HK-2 (cell line): ENCODE results near the gene ATP6V1B1.

Source experiments
- DNase-seq: peaks from one replicate; pipeline ENCODE4 v3.0.0-alpha.2; 2018; ENCODE audit not compliant: unreplicated experiment

The ATP6V1B1 gene

DNA sequence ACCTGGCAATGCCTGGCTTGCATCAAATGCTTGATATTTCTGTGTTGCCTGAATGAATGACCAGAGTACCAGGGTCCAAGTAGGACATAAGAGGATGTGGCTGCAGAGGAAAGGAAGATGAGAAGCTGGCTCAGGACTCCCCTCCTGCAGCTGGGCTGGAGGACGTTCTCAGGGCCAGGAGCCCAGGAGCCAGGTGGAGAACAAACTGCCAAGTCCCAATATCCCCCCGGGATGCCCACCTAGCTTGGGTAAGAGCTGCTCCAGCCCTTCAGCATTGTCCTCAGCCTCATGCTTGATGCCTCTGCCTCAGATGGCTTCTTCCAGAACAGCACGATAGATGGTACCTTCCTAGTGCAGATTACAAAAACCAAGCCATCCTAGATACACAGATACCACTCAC lies 8.6 kb upstream of the ATP6V1B1 start:
- no peak for DNase-seq

DNA sequence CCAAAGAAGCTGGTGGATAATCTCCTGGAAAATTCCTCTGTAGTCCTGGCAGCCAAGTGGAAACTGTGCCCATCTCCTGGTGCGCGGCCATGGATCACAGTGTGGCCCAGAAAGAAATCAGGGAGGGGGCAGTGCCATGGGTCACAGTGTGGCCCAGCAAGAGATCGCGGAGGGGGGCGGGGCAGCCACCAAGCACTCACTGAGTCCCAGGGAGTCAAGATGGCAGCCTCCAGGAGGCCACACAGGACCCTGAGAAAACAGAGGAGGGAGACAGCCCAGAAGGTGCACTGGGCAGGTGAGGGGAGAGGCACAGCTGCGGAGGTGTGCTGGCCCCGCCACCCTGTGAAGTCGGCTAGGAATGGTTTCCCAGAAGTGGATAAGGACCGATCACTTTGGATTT lies 8.1 kb upstream of the ATP6V1B1 start:
- no peak for DNase-seq

DNA sequence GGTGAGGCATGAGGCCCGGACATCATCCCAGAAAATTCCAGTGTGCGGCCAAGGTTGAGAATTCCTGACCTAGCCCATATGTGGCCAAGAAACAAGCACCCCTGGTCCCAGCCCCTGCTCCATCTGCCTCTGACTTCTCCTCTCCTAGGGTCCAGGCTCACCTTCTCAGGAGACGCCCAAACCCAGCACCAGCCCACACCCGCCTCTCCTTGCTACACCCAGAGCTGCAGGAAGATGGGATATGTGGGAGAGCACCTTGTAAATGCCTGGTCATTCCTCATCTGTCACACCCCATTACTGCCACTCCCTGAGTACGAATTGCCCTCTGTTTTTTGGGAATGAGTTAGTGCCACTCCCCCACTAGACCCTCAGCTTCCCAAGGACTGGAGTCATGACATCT lies 7.3 kb upstream of the ATP6V1B1 start:
- no peak for DNase-seq

DNA sequence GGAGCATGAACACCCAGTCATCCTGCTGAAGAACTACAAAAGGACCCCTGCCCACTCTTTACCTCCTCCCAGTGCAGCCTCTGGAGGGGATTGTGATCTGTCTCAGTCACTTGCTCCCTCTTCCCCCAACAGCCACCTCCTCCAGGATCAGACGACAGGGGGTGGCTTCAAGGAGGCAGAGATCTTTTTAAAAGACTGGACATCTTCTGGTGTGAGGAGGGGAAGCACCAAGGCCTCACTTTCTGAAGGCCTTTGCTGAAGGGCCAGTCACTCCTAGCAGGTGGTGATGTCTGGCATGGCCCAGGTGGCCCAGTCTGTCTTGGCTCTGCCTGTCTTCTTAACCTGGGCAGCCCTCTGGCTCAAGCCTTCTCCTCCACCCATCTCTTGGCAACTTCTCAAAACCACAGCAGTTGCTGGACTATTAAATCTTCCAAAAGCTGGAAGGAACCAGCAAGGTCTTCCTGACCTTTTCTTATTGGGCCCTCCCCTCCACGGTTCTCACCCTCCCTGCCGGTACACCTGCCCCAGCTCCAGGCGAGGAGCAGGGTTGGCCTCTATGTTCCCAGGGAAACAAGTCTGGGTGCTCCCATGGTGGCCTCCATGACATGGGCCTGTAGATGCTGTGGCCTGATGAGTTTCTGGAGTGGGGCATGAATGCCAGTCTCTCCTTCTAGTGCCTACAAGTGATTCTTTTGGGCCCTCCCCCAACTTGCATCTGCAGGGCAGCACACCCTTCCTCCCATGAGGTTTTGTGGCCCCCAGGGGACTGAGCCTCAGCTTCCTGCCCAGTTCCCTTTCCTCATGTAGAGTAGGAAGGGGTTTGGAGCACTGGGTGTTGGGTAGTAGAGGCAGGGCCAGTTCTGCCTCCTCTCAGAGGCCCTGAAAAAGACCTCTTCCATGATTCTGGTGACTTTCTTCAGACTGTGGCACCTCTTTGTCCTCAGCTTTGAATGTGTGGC lies 5.0 kb upstream of the ATP6V1B1 start:
- no peak for DNase-seq

DNA sequence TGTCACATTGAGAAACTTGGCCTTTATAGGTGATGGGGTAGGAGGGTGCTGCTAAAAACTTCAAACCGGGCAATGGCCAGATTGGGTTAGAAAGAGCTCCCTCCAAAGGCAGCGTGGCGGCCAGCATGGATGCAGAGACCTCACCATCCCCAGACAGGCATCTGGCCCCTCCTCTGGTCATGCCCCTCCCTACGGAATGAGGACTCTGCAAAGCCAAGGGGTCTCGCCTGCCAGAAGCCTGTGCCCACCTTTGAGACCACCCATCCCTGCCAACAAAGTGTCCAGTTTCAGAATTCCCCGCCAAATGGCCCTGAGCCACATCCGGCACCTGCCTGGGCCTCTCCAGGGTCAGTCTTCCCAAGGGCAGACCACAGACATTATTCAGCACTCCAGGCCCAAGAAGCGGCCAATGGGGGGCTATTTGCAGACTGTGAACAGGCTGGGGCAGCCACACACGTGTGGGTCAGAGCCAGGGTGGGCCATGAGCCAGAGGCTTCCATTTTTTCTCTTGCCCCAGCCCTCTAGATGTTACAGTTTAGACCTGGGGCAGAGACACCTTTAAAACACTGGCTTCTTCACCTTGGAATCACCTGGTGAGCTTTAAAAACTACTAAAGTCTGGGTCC lies 4.2 kb upstream of the ATP6V1B1 start:
- DNase-seq: no peak

DNA sequence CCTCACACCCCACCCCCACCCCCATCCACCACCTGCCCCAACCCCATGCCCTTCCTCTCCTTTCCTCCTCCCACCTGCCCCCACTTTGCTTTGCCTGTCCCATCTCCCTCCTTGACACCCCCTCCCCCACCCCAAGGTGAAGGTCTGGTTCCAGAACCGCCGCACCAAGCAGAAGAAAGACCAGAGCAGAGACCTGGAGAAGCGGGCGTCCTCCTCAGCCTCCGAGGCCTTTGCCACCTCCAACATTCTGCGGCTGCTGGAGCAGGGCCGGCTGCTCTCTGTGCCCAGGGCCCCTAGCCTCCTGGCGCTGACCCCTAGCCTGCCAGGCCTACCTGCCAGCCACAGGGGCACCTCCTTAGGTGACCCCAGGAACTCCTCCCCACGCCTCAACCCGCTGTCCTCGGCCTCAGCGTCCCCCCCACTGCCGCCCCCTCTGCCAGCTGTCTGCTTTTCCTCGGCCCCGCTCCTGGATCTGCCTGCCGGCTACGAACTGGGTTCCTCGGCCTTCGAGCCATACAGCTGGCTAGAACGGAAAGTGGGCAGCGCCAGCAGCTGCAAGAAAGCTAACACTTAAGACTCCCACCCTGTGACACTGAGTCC lies 3.0 kb upstream of the ATP6V1B1 start:
- DNase-seq: no peak

DNA sequence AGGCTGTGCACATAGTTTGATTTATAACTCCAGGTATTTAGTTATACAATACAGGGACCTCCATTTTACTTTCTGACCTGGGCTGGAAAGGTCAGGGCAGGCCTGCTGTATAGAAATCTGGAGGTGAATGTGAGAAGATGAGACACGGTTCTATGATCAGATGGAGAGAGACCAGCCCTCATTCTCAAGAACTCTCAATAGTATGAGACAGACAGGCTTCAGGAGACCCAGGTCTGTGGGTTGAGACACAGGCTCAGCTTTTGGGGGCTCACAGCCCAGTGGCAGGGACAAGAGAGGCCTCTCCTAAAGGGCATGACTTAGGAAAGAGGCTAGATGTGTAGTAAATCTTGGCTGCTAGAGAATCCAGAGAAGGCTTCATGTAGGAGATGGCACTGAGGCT lies 719 bp upstream of the ATP6V1B1 start:
- DNase-seq: no peak

DNA sequence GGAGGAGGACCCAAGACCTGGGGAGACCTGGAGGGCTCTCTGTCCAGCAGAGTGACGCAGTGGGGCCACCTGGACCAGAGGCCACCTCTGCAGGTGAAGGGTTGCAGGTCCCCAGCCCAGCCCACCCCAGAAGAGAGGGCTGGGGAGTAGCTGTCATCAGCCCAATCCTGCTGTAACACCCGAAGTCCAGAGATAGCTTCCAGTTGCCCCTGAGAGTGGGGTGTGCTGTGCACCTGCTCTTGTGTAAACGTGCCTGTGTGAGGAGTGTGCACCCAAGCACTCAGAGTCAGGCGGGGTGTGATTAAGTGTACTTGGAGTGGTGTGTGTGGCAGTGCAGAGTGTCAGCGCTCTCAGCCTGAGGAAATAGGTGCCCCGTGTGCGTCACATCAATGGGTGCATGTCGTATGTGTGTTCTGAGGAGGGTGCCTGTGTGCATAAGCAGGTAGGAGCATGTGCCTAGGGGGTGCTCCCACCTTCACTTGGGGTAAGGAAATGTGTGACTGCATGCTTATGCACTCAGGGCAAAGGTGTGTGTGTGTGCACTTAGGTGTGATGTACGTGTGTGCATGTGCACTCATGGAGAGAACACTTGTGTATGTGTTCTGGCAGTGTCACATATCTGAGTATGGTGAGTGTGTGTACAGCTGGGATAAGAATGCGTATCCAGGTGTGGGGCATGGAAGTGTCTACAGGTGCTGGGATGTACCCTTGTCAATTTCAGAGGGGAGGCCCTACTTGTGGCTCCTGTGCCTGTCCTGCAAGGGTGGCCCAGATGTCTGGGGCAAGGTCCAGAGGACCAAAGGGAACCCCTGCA lies 672 bp downstream of the ATP6V1B1 start:
- no peak for DNase-seq

DNA sequence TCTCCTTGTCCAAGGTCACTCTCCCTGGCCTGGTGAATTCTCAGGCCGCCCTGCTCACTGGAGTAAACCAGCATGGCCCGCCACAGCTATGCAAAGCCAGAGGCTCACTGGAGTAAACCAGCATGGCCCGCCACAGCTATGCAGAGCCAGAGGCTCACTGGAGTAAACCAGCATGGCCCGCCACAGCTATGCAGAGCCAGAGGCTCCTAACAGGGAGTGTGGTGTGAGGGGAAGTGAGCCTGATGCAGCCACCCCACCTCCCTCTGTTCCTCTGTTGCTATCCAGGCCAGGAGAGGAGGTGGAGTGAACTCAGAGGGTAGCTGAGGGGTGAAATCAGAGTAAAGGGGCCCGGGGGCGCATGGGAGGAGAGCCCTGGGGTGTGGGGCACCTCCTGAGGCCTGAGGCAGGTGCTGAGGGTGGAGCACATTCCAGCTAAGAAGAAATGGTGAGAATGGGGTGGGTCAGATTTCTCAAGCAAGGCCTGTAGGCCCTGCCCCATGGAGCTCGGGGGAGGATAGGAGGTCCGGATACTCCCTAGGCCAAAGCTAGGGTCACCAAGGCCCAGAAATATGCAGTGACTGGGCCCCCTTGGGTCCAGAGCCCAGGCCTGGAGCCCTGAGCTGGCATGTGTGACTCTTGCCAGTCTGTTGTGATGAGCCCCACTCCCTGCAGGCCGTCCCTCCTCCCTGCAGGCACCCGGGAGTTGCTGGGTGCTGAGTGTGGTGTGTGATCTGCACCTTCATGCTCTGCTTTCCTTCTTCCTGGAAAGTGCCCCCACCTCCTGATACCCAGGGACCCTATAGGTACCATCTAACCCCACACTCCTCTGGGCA lies 1.5 kb downstream of the ATP6V1B1 start:
- no peak for DNase-seq

DNA sequence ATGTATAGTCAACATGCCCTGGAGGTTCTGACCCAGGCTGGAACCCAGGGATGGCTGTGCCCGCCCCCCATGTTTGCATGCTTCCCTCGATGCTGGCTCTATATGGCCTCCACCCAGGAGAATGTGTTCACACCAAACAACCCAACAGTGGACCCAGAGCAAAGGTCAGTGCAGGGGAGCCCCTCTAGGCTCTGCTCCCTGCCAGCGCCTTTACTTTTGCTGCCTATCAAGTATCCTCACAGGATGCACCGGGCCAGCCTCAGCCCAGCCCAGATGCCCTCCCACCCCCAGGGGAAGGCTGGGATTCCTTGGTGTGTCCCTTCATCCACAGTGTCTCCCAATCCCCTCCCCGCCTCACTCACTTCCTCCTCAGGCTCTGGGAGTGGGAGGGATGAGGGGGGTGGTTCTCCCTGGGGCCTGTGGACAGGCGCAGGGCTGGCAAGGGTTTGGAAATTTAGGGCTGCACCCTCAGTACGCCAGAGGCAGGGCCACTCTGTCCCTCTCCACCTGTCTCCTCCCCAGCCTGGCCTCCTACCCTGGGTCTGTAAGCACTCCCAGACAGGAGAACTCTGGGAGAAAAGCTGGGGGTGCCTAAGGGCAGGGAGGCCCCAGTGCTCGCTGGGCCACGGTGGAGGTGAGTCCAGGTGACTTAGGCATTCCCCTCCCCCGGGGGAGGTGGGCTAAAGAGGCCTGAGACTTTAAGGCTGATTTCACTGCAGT lies 2.3 kb downstream of the ATP6V1B1 start:
- DNase-seq: no peak

DNA sequence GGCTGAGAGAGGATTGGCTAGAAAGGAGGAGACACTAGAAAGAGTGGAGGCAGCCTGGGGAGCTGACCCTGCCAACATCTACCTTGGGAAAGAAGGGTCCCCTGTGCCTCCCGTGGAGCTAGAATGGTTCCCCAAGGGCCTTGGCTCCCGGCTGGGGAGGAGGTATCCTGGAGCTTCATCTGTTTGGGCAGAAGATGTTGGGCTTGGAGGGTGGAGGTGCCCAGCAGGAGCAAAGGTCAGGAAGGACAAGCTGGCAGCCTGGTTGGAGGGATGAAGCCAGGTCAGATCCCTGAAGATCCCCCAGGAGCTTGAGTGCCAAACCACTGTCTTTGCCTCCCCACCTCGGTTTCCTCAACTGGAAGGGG lies 2.9 kb downstream of the ATP6V1B1 start:
- DNase-seq: no peak

DNA sequence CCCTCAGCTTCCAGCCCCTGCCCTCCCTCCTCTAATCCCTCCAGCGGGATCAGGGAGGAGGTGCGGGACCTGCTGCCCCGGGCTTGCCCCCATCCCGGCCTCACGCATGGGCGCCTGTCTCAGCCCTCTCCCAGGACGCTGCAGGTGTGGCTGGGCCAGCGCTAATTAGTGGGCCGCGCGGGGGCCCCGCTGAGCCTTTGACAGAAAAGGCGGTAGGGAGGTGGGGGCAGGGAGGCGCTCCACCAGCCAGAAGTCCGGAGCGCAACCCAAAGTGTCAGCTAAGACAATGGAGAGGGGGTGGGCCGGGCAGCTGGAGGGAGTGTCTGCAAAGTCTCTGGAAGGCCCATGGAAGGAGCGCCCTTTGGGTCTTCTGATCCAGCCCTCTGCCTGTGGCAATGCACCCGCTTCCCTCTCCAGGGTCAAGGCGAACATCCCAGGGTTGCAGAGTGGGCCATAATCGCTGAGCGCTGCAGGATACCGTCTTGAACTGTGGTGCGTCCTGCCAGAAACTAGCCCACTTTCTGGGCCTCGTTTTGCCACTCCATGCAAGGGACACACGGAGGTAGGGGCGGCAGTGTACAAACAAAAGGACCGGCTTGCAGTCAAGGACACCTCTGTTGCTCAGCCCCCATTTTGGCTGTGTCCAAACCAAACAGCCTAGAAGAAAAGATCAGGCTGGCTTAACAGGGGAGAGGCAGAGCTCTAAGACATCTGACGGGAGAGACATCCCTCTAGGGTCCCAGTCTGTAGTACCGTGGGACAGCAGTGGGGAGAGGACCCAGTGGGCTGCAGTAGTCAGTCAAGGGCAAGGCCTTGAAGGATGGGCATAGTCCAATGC lies 3.5 kb downstream of the ATP6V1B1 start:
- DNase-seq: no peak

DNA sequence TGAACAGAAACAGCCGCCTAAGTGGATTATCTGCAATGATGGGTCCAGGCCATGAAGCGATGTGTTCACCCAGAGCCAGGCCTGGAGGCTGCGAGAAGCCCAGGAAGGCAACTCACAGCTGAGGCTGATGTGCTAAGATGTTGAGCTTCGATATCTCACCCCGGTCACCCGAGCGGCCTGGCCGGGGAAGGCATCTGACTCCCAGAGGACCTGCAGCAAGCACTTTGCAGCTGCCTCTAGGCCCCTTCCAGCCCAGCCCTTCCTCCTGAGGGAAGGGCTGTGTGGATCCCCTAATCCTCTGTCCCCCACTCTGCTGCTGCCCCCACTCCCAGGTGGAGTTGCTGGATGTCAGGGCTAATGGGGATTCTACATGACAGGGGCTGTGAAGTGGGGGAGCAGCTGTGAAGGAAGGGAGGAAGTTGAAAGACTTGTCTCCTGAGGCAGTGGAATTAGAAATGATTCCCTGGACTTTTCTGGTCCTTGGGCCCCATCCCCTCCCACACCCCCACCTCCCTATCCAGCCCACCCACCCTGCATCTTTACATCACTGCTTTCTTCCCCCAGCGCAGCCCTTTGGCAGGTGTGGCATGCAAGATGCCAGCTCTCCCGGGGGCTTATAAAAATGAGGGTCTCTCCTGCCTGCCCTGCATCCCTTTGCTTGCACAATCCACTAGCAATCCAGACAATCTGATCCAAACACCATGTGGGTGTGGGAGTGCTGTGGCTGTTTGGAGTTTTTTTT lies 4.3 kb downstream of the ATP6V1B1 start:
- no peak for DNase-seq

DNA sequence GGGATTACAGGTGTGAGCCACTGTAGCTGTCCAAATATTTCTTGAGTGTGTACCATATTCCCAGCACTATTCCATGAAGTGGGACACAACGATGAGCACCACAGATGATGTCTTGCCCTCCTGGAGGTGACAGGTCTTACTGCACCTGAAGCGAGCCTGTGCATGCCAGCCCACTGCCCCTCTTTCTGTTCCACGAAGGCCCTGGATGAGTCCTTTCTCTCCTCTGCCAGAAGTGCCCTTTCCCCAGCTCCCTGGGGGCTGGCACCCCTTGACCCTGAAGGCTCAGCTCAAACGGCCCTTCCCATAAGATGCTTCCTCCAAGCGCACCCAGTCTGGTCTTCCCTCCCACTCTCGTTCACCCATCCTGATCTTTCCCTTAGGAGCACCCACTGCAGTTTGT lies 5.5 kb downstream of the ATP6V1B1 start:
- DNase-seq: no peak

DNA sequence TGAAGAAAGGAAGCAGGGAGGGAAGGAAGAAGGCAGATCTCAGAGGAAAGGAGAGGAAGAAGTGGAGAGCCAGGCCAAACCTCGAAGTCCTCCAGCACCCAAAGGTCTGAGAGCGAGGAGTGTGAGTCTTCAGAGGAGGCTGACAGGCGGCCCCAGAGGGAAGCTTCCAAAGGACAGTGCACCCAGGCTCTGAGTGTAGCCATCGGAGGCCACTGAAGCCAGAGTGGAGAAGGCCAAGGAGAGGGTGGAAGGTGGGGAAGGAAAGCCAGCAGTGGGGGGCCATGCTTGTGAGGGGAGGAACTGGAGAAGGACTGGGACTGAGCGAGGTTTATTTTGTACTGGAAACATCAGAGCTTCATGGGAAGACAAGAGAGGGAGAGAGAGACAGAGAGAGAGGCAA lies 6.0 kb downstream of the ATP6V1B1 start:
- no peak for DNase-seq

DNA sequence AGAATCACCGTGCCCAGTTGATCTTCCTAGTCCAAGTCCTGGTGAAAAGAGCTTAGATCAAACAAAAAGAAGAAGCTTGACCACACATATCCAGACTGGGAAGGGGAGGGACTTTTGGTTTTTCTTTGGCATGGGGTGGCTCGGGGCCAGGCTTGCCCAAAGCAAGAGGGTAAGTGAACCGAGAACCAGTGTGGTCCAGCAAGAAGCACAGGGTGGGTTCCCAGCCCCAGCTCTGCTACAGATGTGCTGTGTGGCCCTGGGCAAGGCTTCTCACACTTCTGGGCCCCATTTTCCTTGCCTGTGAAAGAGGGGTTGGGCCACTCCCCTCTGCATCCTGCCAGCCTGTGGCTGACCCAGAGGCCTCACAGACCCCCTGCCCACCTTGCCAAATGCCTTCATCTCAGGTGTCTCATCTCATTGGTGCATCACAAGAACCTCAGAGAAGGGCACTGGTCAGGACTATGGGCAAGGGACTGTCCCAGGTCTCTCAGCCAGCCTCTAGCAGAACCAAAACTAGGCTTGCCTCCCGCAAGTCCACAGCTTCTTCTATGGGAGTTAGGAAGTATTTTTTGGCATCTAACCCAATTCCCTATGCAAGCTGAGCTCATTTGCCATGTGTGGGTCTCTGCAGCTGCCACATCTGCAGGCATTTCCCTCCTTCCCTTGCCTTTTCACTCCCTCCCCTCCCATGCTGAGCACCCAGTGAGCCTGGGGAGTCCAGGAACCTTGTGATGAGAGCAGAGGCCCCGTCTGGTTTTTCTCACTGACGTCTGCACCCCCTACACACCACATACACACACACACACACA lies 6.9 kb downstream of the ATP6V1B1 start:
- DNase-seq: no peak

DNA sequence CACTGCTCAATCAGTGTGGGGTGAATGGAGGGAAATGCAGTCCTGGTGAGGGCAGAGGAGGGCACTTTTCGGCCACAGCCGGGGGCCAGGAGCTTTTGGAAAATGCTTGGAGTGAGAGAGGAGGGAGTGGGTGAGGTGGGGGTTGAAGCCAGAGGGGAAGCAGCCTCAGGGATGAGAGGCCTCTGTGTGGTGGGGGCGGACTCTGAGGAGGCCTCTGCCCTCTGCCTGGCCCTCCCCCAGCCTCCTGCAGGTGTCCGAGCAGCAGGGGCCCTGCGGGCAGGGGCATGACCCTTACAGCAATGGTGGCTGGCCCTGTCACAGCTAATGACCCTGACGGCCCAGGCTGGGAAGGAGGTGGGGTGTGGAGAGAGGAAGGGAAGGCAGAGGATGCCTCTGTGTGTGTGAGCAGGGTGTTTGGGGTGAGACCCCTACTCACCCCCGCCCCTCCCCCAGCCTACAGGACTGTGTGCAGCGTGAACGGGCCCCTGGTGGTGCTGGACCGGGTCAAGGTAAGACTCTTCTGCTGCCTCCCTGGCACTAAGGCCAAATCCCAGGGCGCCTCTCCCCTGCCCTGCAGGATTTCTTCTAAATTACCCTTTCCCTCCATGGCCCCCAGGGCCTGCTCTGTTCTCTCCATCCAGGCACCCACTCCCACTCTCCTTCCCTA lies 7.6 kb downstream of the ATP6V1B1 start:
- DNase-seq: no peak
